SU-DHL-6 (cell line): ENCODE measurements around the gene FAM228B.

Source experiments
- H2AFZ ChIP-seq: fragments of 200-600 bp; sonication (generic); 2 replicates; pipeline ENCODE4 v1.6.1; 2014; ENCODE audit warnings: low read depth, mild to moderate bottlenecking, moderate library complexity, mixed read lengths, antibody characterized with exemption, low read length; ENCODE audit not compliant: severe bottlenecking
- H3F3A ChIP-seq: fragments of 200-600 bp; shearing (Covaris generic); 2 replicates; pipeline ENCODE4 v1.6.0; 2016; ENCODE audit warnings: antibody characterized with exemption, mild to moderate bottlenecking; ENCODE audit not compliant: insufficient read depth
- H3K27ac ChIP-seq: fragments of 200-600 bp; sonication (generic); 2 replicates; pipeline ENCODE4 v1.5.1; 2016; ENCODE audit warnings: low read depth, mild to moderate bottlenecking, low read length, moderate library complexity, mixed read lengths
- H3K27me3 ChIP-seq: fragments of 200-600 bp; sonication (generic), shearing (Covaris generic); 2 replicates; pipeline ENCODE4 v1.6.0; 2014; ENCODE audit warnings: mild to moderate bottlenecking, low read length
- H3K36me3 ChIP-seq: fragments of 200-600 bp; sonication (generic); 2 replicates; pipeline ENCODE4 v1.6.1; 2014; ENCODE audit warnings: mild to moderate bottlenecking, low read length, mixed read lengths
- H3K4me2 ChIP-seq: fragments of 300-600, 200-600 bp; shearing (Covaris generic), sonication (generic); 2 replicates; pipeline ENCODE4 v1.6.0; 2014; ENCODE audit warnings: low read length, low read depth, mild to moderate bottlenecking; ENCODE audit not compliant: poor library complexity, severe bottlenecking
- H3K4me3 ChIP-seq: fragments of 200-600 bp; sonication (generic); 2 replicates; pipeline ENCODE4 v1.5.1; 2014; ENCODE audit warnings: antibody characterized with exemption, low read length, mild to moderate bottlenecking, mixed read lengths; ENCODE audit not compliant: insufficient read depth, poor library complexity, severe bottlenecking
- H3K79me2 ChIP-seq: fragments of 200-600 bp; sonication (generic); 2 replicates; pipeline ENCODE4 v1.6.1; 2014; ENCODE audit warnings: mild to moderate bottlenecking, low read length, moderate library complexity; ENCODE audit not compliant: insufficient read depth
- H3K9ac ChIP-seq: fragments of 200-600 bp; sonication (generic); 2 replicates; pipeline ENCODE4 v1.7.0; 2014; ENCODE audit warnings: mild to moderate bottlenecking, low read length
- H3K9me2 ChIP-seq: fragments of 200-600 bp; sonication (generic); replicated peaks from 2 replicates; pipeline ENCODE4 v1.6.1; 2014; ENCODE audit warnings: low read length; ENCODE audit not compliant: insufficient read depth
- H3K9me3 ChIP-seq: fragments of 200-600 bp; sonication (generic); 2 replicates; pipeline ENCODE4 v1.6.1; 2014; ENCODE audit warnings: low read length, mixed read lengths; ENCODE audit not compliant: insufficient read depth
- H4K20me1 ChIP-seq: fragments of 200-600 bp; sonication (generic); 2 replicates; pipeline ENCODE4 v1.6.1; 2014; ENCODE audit warnings: low read depth, mild to moderate bottlenecking, antibody characterized with exemption, low read length, moderate library complexity, mixed read lengths
- EZH2phosphoT487 ChIP-seq: fragments of 200-600 bp; sonication (generic), shearing (Covaris generic); conservative IDR thresholded peaks from 2 replicates; pipeline ENCODE4 v1.6.1; 2018; ENCODE audit warnings: mild to moderate bottlenecking, antibody characterized with exemption, low read length, moderate library complexity, mixed read lengths
- TF ChIP-seq, protein P1 (sequence below): fragments of 200-600 bp; sonication (generic); IDR thresholded peaks from one replicate; pipeline ENCODE4 v1.5.1; 2017; ENCODE audit warnings: antibody characterized with exemption, mild to moderate bottlenecking, low read length, moderate library complexity; ENCODE audit not compliant: insufficient read depth, poor library complexity, severe bottlenecking

Gene FAM228B

DNA sequence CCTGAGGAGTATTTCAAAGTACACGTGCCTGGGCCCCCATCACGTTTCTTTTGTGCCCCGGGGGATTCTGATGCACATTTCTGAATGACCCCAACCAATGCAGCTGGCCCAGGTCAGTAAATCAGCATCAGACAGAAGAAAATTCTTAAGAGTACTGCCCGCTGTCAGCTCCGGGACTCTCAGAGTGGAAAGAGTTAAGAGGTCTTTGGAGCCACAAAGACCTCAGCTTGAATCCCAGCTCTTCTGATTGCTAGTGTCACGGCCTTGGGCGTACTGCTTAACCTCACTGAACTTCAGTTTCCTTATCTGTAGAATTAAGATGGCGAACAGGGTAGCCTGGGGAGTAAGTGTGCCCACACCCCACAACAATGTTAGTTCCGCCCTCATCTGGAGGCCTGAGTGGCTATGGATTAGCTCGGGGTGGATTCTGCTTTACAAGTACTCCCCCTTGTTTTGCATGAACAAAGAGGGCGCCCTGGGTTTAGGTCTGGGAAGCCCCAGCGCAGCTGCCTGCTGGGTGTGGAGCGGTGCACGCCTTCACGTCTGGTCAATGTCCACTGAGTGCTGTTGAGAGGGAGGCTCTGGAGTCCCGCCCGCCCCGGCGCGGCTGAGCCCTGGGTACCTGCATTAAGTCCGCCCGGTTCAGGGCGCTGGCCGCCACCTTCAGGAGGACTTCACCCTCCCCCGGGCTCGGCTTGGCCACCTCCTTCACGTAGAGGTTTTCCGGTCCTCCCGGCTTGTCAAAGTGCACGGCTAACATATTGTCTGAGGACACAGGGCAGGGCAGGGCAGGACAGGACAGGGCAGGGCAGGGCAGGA lies 39.5 kb upstream of the FAM228B start:
- Histone ChIP-seq H3K4me2 (peak overlapping the region; percentile 63), H4K20me1 (no peaks in the 10 kb centered on the region), H3K9me2 (no peaks in the 10 kb centered on the region), H3K9ac (peak overlapping the region; percentile 64), H3K27me3 (no peaks in the 10 kb centered on the region), H3F3A (peaks cover 6% of the 10 kb centered on the region; the same call in 1 of the 2 replicates), H3K79me2 (no peaks in the 10 kb centered on the region), H3K27ac (peak overlapping the region; percentile 58), H3K9me3 (no peaks in the 10 kb centered on the region), H2AFZ (peak overlapping the region; percentile 76), H3K4me3 (peak overlapping the region; percentile 53), H3K36me3 (no peaks in the 10 kb centered on the region)
- no peak for TF ChIP-seq EZH2phosphoT487

DNA sequence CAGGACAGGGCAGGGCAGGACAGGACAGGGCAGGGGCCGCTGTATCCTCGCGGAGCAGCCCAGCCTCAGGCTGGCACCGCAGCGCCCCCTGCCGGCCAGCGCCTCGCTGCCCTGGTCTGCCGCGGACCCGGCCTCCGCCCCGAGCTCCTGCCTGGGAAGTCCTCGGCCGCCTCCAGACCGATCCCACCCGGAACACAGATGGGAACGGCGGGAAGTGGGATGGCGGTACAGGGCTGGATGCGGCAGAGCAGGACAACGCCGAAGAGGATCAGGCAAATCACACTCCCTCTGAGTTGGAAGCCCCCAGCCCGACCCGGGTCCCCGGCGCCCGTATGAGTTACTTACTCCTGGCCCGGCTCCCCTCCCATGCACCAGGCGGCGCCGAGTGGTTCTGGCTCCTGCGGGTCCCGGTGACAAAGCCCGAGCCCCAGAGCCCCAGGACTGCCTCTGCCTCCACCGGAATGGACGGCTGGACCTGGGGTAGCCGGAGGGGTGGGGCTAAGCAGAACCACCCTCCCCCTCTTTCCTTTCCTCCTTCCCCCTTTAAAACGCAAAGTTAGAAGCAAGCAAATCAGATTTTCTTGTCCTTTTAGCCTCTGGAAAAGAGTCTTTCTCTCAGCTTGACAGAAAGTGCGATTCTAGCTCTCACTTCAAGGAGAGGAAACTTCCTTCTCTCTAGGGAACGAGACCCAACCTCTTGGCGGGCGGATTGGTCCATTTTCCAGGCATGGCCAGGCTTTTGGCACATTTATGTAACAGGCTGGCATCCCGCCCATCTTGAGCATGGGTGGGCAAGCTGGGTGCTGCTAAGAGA lies 38.7 kb upstream of the FAM228B start, which contains the start of gene TP53I3:
TP53I3 (minus strand) TSS at position 449 of the 814 bp plus-strand sequence. CDS start 508 bp downstream, outside the sequence.
- Histone ChIP-seq H3K79me2 (no peaks in the 10 kb centered on the region), H4K20me1 (no peaks in the 10 kb centered on the region), H3K36me3 (no peaks in the 10 kb centered on the region), H2AFZ (peak within 1 kb of the TSS; percentile 76), H3K27ac (peak within 1 kb of the TSS; percentile 58), H3K9ac (peak within 1 kb of the TSS; percentile 64), H3K9me2 (no peaks in the 10 kb centered on the region), H3K27me3 (no peaks in the 10 kb centered on the region), H3K4me3 (peak within 1 kb of the TSS; percentile 53), H3K9me3 (no peaks in the 10 kb centered on the region), H3F3A (peaks cover 6% of the 10 kb centered on the region; the same call in 1 of the 2 replicates), H3K4me2 (peak within 1 kb of the TSS; percentile 63)
- TF ChIP-seq EZH2phosphoT487, result no peak
- TF ChIP-seq, protein P1, sequence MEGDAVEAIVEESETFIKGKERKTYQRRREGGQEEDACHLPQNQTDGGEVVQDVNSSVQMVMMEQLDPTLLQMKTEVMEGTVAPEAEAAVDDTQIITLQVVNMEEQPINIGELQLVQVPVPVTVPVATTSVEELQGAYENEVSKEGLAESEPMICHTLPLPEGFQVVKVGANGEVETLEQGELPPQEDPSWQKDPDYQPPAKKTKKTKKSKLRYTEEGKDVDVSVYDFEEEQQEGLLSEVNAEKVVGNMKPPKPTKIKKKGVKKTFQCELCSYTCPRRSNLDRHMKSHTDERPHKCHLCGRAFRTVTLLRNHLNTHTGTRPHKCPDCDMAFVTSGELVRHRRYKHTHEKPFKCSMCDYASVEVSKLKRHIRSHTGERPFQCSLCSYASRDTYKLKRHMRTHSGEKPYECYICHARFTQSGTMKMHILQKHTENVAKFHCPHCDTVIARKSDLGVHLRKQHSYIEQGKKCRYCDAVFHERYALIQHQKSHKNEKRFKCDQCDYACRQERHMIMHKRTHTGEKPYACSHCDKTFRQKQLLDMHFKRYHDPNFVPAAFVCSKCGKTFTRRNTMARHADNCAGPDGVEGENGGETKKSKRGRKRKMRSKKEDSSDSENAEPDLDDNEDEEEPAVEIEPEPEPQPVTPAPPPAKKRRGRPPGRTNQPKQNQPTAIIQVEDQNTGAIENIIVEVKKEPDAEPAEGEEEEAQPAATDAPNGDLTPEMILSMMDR, result peak; percentile 80

DNA sequence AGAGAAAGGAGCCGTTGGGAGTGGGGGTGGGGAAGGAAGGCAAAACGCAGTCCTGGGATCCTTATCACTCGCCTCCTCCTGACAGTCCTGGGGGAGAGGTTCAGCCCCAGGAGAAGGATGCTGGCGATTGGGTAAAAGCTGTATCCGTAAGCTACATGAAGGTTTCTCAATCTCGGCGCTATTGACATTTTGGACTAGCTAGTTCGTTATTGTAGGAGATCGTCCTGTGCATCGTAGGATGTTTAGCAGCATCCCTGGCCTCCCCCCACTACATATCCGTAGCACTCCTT lies 38.1 kb upstream of the FAM228B start:
- no peaks in the 10 kb centered on the region for H3K27me3 ChIP-seq
- H3K4me3 ChIP-seq, result peak overlapping the region; percentile 53
- TF ChIP-seq EZH2phosphoT487, result no peak
- TF ChIP-seq, protein P1, result no peak
- H4K20me1 ChIP-seq, result no peaks in the 10 kb centered on the region
- H3K9ac ChIP-seq, result peak overlapping the region; percentile 64
- H3K4me2 ChIP-seq, result peak overlapping the region; percentile 63
- H3K27ac ChIP-seq, result no peak overlapping the region
- H3K9me3 ChIP-seq, result no peaks in the 10 kb centered on the region
- no peaks in the 10 kb centered on the region for H3K79me2 ChIP-seq
- no peaks in the 10 kb centered on the region for H3K36me3 ChIP-seq
- H2AFZ ChIP-seq, result peak overlapping the region; percentile 76
- peaks cover 6% of the 10 kb centered on the region; the same call in 1 of the 2 replicates for H3F3A ChIP-seq
- no peaks in the 10 kb centered on the region for H3K9me2 ChIP-seq
